IMR-90 (cell line): ENCODE results near the gene EEF1AKMT2. TPM values are rescaled to one million over a fixed set of nuclear protein-coding genes. Genes with fewer than 3 reads are reported as not detected.

ENCODE experiments used
- ATAC-seq: fragments of 200-7000 bp; cut with Tn5 transposase; 2 replicates; pipeline ENCODE4 v1.9.1; 2020; ENCODE audit warnings: low read depth, mild to moderate bottlenecking, moderate library complexity
- BruUV-seq: library from RNA; stranded (reverse); fragments of 400-500 nt; replicated peaks from 2 replicates; lab custom pipeline; 2021; lab: Mats Ljungman, UMichigan
- CTCF ChIA-PET: fragments of 300-600 bp; formaldehyde crosslinking; extraction: SDS; loops from one replicate; lab custom pipeline; 2021; ENCODE audit warnings: antibody characterized with exemption; lab: Yijun Ruan, JAX
- POLR2A ChIA-PET: fragments of 300-600 bp; sonication (Branson Sonifier 250); formaldehyde crosslinking; loops from one replicate; lab custom pipeline; 2022; ENCODE audit warnings: antibody characterized with exemption; ENCODE audit not compliant: unreplicated experiment; lab: Charles Lee
- DNase-seq: peaks from one replicate; pipeline ENCODE4 v3.0.0; 2013
- H2AFZ ChIP-seq: replicated peaks from 2 replicates; pipeline ENCODE3; 2013; ENCODE audit warnings: low read length, mild to moderate bottlenecking; ENCODE audit not compliant: poor library complexity
- H2AK5ac ChIP-seq: 2 replicates; pipeline ENCODE4 v1.6.1; 2013; ENCODE audit warnings: low read depth, low read length, inconsistent platforms
- H2AK9ac ChIP-seq: replicated peaks from 2 replicates; pipeline ENCODE3; 2013; ENCODE audit warnings: mild to moderate bottlenecking, low read depth, low read length, moderate library complexity; ENCODE audit not compliant: poor library complexity
- H2BK120ac ChIP-seq: 2 replicates; pipeline ENCODE4 v1.6.1; 2013; ENCODE audit warnings: low read depth, low read length, inconsistent platforms
- H2BK15ac ChIP-seq: 3 replicates; pipeline ENCODE4 v1.6.1; 2013; ENCODE audit warnings: low read depth, low read length, inconsistent platforms
- H2BK20ac ChIP-seq: 2 replicates; pipeline ENCODE4 v1.6.1; 2013; ENCODE audit warnings: low read depth, mild to moderate bottlenecking, inconsistent platforms, low read length, moderate library complexity
- H2BK5ac ChIP-seq: 2 replicates; pipeline ENCODE4 v1.6.1; 2013; ENCODE audit warnings: mild to moderate bottlenecking, low read depth, low read length, inconsistent platforms; ENCODE audit not compliant: poor library complexity, severe bottlenecking
- H3K14ac ChIP-seq: replicated peaks from 2 replicates; pipeline ENCODE4 v1.6.1; 2013; ENCODE audit warnings: low read depth, low read length, inconsistent platforms
- H3K18ac ChIP-seq: 2 replicates; pipeline ENCODE4 v1.6.1; 2013; ENCODE audit warnings: low read depth, low read length, control low read depth
- H3K23ac ChIP-seq: 2 replicates; pipeline ENCODE4 v1.6.1; 2013; ENCODE audit warnings: low read depth, low read length, inconsistent platforms
- H3K27ac ChIP-seq: 2 replicates; pipeline ENCODE4 v1.5.1; 2013; ENCODE audit warnings: mild to moderate bottlenecking, control low read depth, low read length; ENCODE audit not compliant: insufficient read depth
- H3K27me3 ChIP-seq: 2 replicates; pipeline ENCODE4 v1.6.1; 2013; ENCODE audit warnings: low read length; ENCODE audit not compliant: control insufficient read depth, insufficient read depth
- H3K36me3 ChIP-seq: 2 replicates; pipeline ENCODE4 v1.6.1; 2013; ENCODE audit warnings: low read length, mixed read lengths; ENCODE audit not compliant: control insufficient read depth, insufficient read depth
- H3K4ac ChIP-seq: 2 replicates; pipeline ENCODE4 v1.6.1; 2013; ENCODE audit warnings: low read depth, low read length, inconsistent platforms
- H3K4me1 ChIP-seq: 2 replicates; pipeline ENCODE4 v1.6.1; 2013; ENCODE audit warnings: low read length, mixed read lengths; ENCODE audit not compliant: control insufficient read depth, insufficient read depth
- H3K4me2 ChIP-seq: 2 replicates; pipeline ENCODE4 v1.6.1; 2013; ENCODE audit warnings: low read depth, mild to moderate bottlenecking, control low read depth, low read length, moderate library complexity
- H3K4me3 ChIP-seq: 2 replicates; pipeline ENCODE4 v1.5.1; 2013; ENCODE audit warnings: low read depth, mild to moderate bottlenecking, control low read depth, low read length, moderate library complexity; ENCODE audit not compliant: insufficient read depth
- H3K56ac ChIP-seq: 2 replicates; pipeline ENCODE4 v1.6.1; 2013; ENCODE audit warnings: low read length, inconsistent platforms; ENCODE audit not compliant: insufficient read depth; ENCODE audit errors: extremely low read depth
- H3K79me1 ChIP-seq, 2 experiments: 2 replicates each; pipeline ENCODE4 v1.6.1; 2013; ENCODE audit warnings: low read length in 2 of 2, inconsistent platforms in 1 of 2, low read depth in 1 of 2
- H3K9ac ChIP-seq: 2 replicates; pipeline ENCODE4 v1.6.1; 2013; ENCODE audit warnings: low read depth, low read length, control low read depth
- H3K9me1 ChIP-seq: 2 replicates; pipeline ENCODE4 v1.6.1; 2013; ENCODE audit warnings: low read length, inconsistent platforms; ENCODE audit not compliant: insufficient read depth
- H3K9me3 ChIP-seq: 2 replicates; pipeline ENCODE4 v1.6.1; 2013; ENCODE audit warnings: low read length; ENCODE audit not compliant: control insufficient read depth, insufficient read depth
- H4K20me1 ChIP-seq: 2 replicates; pipeline ENCODE4 v1.6.1; 2013; ENCODE audit warnings: low read length, inconsistent platforms; ENCODE audit not compliant: insufficient read depth
- H4K5ac ChIP-seq: 2 replicates; pipeline ENCODE4 v1.6.1; 2013; ENCODE audit warnings: mild to moderate bottlenecking, low read depth, low read length, control low read depth
- H4K8ac ChIP-seq, 2 experiments: 2 replicates each; pipeline ENCODE4 v1.6.1; 2013; ENCODE audit warnings: low read depth in 2 of 2, low read length in 2 of 2, control low read depth in 1 of 2, inconsistent platforms in 1 of 2
- H4K91ac ChIP-seq: 2 replicates; pipeline ENCODE4 v1.6.1; 2013; ENCODE audit warnings: low read depth, low read length, inconsistent platforms; ENCODE audit not compliant: insufficient read depth
- BHLHE40 ChIP-seq: fragments of 150-350 bp; IDR thresholded peaks from 2 replicates; pipeline ENCODE4 v1.6.1; 2016; ENCODE audit warnings: mild to moderate bottlenecking, low read depth, low read length
- CEBPB ChIP-seq: IDR thresholded peaks from 2 replicates; pipeline ENCODE4 v1.6.1; 2012; ENCODE audit warnings: low read depth, low read length, improper control_type of control experiment
- CHD1 ChIP-seq: IDR thresholded peaks from 2 replicates; pipeline ENCODE4 v1.6.1; 2012; ENCODE audit warnings: low read depth, low read length, improper control_type of control experiment
- ELK1 ChIP-seq: fragments of 150-350 bp; IDR thresholded peaks from 2 replicates; pipeline ENCODE4 v1.6.1; 2016; ENCODE audit warnings: low read depth, mild to moderate bottlenecking, low read length, moderate library complexity, borderline replicate concordance
- FOS ChIP-seq: fragments of 150-350 bp; IDR thresholded peaks from 2 replicates; pipeline ENCODE4 v1.6.1; 2016; ENCODE audit warnings: low read depth, low read length
- MAFK ChIP-seq: IDR thresholded peaks from 2 replicates; pipeline ENCODE4 v1.6.1; 2012; ENCODE audit warnings: low read depth, low read length, improper control_type of control experiment
- MAZ ChIP-seq: IDR thresholded peaks from 2 replicates; pipeline ENCODE4 v1.6.1; 2012; ENCODE audit warnings: low read depth, mild to moderate bottlenecking, low read length, improper control_type of control experiment, moderate library complexity, borderline replicate concordance
- MXI1 ChIP-seq: IDR thresholded peaks from 2 replicates; pipeline ENCODE4 v1.6.1; 2012; ENCODE audit warnings: low read depth, mild to moderate bottlenecking, low read length, moderate library complexity, borderline replicate concordance
- NFE2L2 ChIP-seq: fragments of 150-350 bp; IDR thresholded peaks from 2 replicates; pipeline ENCODE4 v1.6.1; 2016; ENCODE audit warnings: low read depth, mild to moderate bottlenecking, low read length
- POLR2A ChIP-seq: IDR thresholded peaks from 2 replicates; pipeline ENCODE4 v1.6.1; 2012; ENCODE audit warnings: mild to moderate bottlenecking, low read depth, low read length
- RAD21 ChIP-seq: IDR thresholded peaks from 2 replicates; pipeline ENCODE4 v1.6.1; 2012; ENCODE audit warnings: low read length, improper control_type of control experiment
- RCOR1 ChIP-seq: IDR thresholded peaks from 2 replicates; pipeline ENCODE4 v1.6.1; 2012; ENCODE audit warnings: mild to moderate bottlenecking, low read length, improper control_type of control experiment; ENCODE audit not compliant: insufficient replicate concordance
- RFX5 ChIP-seq: IDR thresholded peaks from 2 replicates; pipeline ENCODE4 v1.8.0; 2012; ENCODE audit warnings: low read depth, mild to moderate bottlenecking, low read length, moderate library complexity
- SMC3 ChIP-seq: fragments of 150-350 bp; IDR thresholded peaks from 2 replicates; pipeline ENCODE4 v1.6.1; 2016; ENCODE audit warnings: low read depth, mild to moderate bottlenecking, antibody characterized with exemption, low read length, moderate library complexity
- WGBS, 2 experiments: methylation state at CpG; one replicate each; pipeline versions ENCODE4 v1.1.5 to v1.1.7; 2013; ENCODE audit warnings: missing lambda C conversion rate in 2 of 2; ENCODE audit not compliant: insufficient read length in 1 of 2; ENCODE audit errors: extremely low coverage in 2 of 2; 5-methylcytosine and 5-hydroxymethylcytosine counted together
- dilution Hi-C: fragments of 300-500 bp; cut with HindIII; formaldehyde crosslinking; loops from one replicate; pipeline ENCODE4 v1.14.3; 2018; ENCODE audit warnings: low sequenced_read_pairs; ENCODE audit not compliant: unreplicated experiment
- in situ Hi-C: fragments of 300-500 bp; cut with MboI; formaldehyde crosslinking; loops from 3 replicates; pipeline ENCODE4 v1.14.3; 2019; ENCODE audit warnings: low sequenced_read_pairs, inconsistent platforms, mixed read lengths
- intact Hi-C: fragments of 100-400 bp; cut with micrococcal nuclease; formaldehyde crosslinking; loops from 2 replicates; pipeline ENCODE4 v1.10.0; 2022
- polyA plus RNA-seq, 3 experiments: library from polyadenylated mRNA; depleted of rRNA; stranded (reverse); fragments of >200 nt; gene quantifications; 2 replicates each; pipeline ENCODE4 v1.2.3, GENCODE V29; 2012; ENCODE audit warnings: low replicate concordance in 1 of 3
- total RNA-seq: library from RNA; depleted of rRNA; stranded (reverse); fragments of >200 nt; gene quantifications from 2 replicates; pipeline ENCODE4 v1.2.3, GENCODE V29; 2012
- TF ChIP-seq, protein P1 (sequence below): fragments of 150-350 bp; IDR thresholded peaks from 2 replicates; pipeline ENCODE4 v1.6.1; 2017; ENCODE audit warnings: mild to moderate bottlenecking, antibody characterized with exemption, low read length, low read depth
- TF ChIP-seq, protein P2 (sequence below): conservative IDR thresholded peaks from 2 replicates; pipeline ENCODE4 v1.5.1; 2012; ENCODE audit warnings: mild to moderate bottlenecking, low read depth, low read length, improper control_type of control experiment

The EEF1AKMT2 gene
- total and polyA plus RNA-seq, 2 of the 4 experiments (the other 2 are of a cell fraction) = 9.7 to 12.7 TPM

- Histone ChIP-seq H3K36me3 (peaks cover 4% of the 10 kb centered on the region; the same call in 1 of the 2 replicates), H3K9me3 (no peaks in the 10 kb centered on the region), H2AFZ (no peak overlapping the region), H3K27ac (no peak overlapping the region), H3K4me1 (no peaks in the 10 kb centered on the region), H2BK15ac (no peak overlapping the region), H3K79me1 (peaks cover 3 to 5% of the 10 kb centered on the region in 2 experiments; a peak in 2 of 4 replicates), H3K4me3 (no peak overlapping the region), H2BK120ac (no peak overlapping the region), H3K18ac (no peak overlapping the region), H2AK5ac (no peak overlapping the region), H4K8ac (no peak overlapping the region), H3K4ac (no peak overlapping the region), H3K14ac (no peak overlapping the region), H2BK5ac (no peak overlapping the region), H4K20me1 (no peaks in the 10 kb centered on the region), H3K9me1 (0 out of 2 replicates have a peak, but pooled peaks cover 2% of the 10 kb centered on the region), H4K5ac (no peak overlapping the region), H2BK20ac (no peak overlapping the region), H4K91ac (no peak overlapping the region), H3K23ac (no peak overlapping the region), H3K4me2 (no peak overlapping the region), H3K56ac (no peak overlapping the region), H3K9ac (no peak overlapping the region), H2AK9ac (no peak overlapping the region), H3K27me3 (no peaks in the 10 kb centered on the region)
- TF ChIP-seq MAZ (no peak), BHLHE40 (no peak), NFE2L2 (no peak), CEBPB (no peak), POLR2A (no peak), MAFK (no peak), ELK1 (no peak), MXI1 (no peak), RCOR1 (no peak), RAD21 (no peak), FOS (no peak), RFX5 (no peak), CHD1 (no peak), SMC3 (no peak)
- TF ChIP-seq, protein P1, sequence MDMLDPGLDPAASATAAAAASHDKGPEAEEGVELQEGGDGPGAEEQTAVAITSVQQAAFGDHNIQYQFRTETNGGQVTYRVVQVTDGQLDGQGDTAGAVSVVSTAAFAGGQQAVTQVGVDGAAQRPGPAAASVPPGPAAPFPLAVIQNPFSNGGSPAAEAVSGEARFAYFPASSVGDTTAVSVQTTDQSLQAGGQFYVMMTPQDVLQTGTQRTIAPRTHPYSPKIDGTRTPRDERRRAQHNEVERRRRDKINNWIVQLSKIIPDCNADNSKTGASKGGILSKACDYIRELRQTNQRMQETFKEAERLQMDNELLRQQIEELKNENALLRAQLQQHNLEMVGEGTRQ = no peak
- TF ChIP-seq, protein P2, sequence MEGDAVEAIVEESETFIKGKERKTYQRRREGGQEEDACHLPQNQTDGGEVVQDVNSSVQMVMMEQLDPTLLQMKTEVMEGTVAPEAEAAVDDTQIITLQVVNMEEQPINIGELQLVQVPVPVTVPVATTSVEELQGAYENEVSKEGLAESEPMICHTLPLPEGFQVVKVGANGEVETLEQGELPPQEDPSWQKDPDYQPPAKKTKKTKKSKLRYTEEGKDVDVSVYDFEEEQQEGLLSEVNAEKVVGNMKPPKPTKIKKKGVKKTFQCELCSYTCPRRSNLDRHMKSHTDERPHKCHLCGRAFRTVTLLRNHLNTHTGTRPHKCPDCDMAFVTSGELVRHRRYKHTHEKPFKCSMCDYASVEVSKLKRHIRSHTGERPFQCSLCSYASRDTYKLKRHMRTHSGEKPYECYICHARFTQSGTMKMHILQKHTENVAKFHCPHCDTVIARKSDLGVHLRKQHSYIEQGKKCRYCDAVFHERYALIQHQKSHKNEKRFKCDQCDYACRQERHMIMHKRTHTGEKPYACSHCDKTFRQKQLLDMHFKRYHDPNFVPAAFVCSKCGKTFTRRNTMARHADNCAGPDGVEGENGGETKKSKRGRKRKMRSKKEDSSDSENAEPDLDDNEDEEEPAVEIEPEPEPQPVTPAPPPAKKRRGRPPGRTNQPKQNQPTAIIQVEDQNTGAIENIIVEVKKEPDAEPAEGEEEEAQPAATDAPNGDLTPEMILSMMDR = no peak
- in situ Hi-C loops (no loop called here), dilution Hi-C loops (no loop called here), intact Hi-C loops (no loop called here)
- ChIA-PET POLR2A (no interaction called here), CTCF (interaction anchor here (0.5 kb wide), 1 partner anchor 234 kb away, joined by 6 read pairs; no protein-coding TSS in a partner anchor)
- ATAC-seq (no peak), DNase-seq (no peak)
- BruUV-seq = no TSS peak
- WGBS, 2 experiments = 100% methylated on average over 1 of the region's 5 CpGs; no CpG with 5 or more reads in 1 of the 2 experiments
Observed at GRCh38 chr10:124754227-124754626, 37.5 kb downstream of the EEF1AKMT2 start.
